PC-3 (cell line): Measurements from ENCODE around the gene TPPP3.

Experiments
- EZH2 ChIP-seq: fragments of 300-600 bp; sonication (generic); IDR thresholded peaks from one replicate; pipeline ENCODE4 v1.6.1; 2017; ENCODE audit warnings: antibody characterized with exemption, mild to moderate bottlenecking, low read length; ENCODE audit not compliant: unreplicated experiment
- EZH2phosphoT487 ChIP-seq: fragments of 300-600 bp; sonication (generic); IDR thresholded peaks from 2 replicates; pipeline ENCODE4 v1.6.1; 2018; ENCODE audit warnings: mild to moderate bottlenecking, antibody characterized with exemption, low read length, borderline replicate concordance
- TF ChIP-seq, protein P1 (sequence below): fragments of 300-600 bp; sonication (generic); conservative IDR thresholded peaks from 2 replicates; pipeline ENCODE4 v1.5.1; 2017; ENCODE audit warnings: antibody characterized with exemption, low read depth, mild to moderate bottlenecking, low read length

DNA sequence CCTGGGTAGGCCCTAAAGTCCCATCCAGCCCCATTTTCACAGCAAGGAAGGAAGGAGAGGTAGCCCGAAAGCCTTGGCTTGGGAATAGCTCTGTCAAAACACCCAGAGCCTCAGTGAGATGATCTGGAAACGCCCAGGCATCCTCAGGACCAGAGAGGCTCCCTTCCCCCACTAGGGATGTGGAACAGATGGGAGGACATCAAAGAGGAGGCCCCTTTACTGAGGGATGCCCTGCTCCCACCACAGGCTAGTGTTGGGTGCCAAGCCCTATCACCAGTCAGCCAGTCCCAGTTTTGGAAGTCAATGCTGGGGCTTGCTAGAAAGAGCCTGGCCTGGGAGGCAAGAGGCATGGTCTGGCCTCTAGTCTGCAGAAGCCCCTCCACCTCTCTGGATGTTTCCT lies 4.7 kb downstream of the TPPP3 start:
- TF ChIP-seq, protein P1, sequence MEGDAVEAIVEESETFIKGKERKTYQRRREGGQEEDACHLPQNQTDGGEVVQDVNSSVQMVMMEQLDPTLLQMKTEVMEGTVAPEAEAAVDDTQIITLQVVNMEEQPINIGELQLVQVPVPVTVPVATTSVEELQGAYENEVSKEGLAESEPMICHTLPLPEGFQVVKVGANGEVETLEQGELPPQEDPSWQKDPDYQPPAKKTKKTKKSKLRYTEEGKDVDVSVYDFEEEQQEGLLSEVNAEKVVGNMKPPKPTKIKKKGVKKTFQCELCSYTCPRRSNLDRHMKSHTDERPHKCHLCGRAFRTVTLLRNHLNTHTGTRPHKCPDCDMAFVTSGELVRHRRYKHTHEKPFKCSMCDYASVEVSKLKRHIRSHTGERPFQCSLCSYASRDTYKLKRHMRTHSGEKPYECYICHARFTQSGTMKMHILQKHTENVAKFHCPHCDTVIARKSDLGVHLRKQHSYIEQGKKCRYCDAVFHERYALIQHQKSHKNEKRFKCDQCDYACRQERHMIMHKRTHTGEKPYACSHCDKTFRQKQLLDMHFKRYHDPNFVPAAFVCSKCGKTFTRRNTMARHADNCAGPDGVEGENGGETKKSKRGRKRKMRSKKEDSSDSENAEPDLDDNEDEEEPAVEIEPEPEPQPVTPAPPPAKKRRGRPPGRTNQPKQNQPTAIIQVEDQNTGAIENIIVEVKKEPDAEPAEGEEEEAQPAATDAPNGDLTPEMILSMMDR, result no peak
- TF ChIP-seq EZH2, result no peak
- TF ChIP-seq EZH2phosphoT487, result no peak
